HG03378 (cell line): ENCODE results near the gene SLC2A4.
A peak's percentile ranks its signal among the peaks of the same experiment; 100 is the strongest.

Experiments used
- ATAC-seq: cut with Tn5 transposase; IDR thresholded peaks from one replicate; pipeline ENCODE4 v1.9.1; 2021; ENCODE audit warnings: mild to moderate bottlenecking, moderate library complexity; ENCODE audit not compliant: unreplicated experiment

SLC2A4 gene

GRCh38 chr17:7296189-7296861 lies 14.8 kb downstream of the SLC2A4 start:
- ATAC-seq = no peak

DNA sequence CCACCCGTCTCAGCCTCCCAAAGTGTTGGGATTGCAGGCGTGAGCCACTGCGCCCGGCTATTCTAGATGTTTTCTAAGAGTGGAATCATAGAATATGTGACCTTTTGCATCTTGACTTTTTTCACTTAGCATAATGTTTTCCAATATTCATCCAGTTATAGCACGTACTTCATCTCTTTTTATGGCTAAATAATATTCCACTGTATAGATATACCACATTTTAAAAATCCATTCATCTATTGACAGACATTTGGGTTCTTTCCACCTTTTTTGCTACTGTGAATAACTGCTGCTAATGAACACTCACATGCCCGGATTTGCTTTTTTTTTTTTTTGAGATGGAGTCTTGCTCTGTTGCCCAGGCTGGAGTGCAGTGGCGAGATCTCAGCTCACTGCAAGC lies 22.7 kb downstream of the SLC2A4 start:
- no peak for ATAC-seq

GRCh38 chr17:7306911-7307685 lies 25.6 kb downstream of the SLC2A4 start, which contains the start of gene EIF5A:
EIF5A (plus strand) TSS chr17:7307628; CDS start chr17:7309636, 2,008 bp downstream.
- ATAC-seq = peak; percentile 67

DNA sequence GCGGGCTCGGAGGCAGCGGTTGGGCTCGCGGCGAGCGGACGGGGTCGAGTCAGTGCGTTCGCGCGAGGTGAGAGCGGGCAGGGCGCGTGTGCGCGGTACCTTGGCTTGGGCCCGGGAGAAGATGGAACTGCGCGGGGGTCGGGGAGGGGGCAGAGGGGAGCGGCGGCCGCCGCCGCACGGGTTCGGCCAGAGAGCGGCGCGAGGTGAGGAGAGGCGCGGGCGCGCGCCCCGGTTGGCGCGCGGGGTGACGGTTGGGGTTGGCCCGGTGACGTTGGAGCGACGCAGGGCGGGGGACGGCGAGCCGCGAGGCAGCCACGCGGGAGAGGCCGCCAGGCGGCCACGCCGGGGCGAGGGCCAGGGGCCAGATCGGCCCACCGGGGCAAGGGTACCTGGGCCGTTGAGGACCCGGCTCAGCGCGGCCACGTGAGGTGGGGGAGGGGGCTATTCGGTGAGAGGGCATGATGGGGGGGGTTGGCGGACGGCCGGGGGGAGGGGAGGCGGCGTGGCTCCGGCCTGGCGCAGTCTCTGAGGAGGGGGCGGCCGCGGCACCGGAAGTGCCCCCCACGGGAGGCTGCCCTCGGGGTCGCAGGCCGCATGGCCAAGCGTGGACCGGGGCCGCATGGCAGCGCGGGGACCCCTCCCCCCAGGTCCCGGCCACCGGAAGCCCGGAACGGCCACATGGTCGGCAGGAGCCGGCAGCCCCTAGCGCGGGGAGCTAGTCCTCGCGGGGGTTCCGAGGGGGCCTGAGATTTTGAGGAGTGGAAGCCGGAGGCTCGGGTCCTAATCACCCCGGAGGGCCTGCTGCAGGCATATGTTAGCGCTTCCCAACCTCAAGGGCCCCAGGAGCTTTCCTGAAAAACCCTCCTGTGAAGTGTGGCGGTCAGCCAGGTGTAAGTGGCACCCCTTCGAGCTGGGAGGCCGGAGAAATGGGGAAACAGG lies 26.4 kb downstream of the SLC2A4 start:
- no peak for ATAC-seq

- ATAC-seq = no peak
Observed at GRCh38 chr17:7308625-7309433, 27.3 kb downstream of the SLC2A4 start.

GRCh38 chr17:7309628-7310027 lies 28.1 kb downstream of the SLC2A4 start:
- no peak for ATAC-seq

DNA sequence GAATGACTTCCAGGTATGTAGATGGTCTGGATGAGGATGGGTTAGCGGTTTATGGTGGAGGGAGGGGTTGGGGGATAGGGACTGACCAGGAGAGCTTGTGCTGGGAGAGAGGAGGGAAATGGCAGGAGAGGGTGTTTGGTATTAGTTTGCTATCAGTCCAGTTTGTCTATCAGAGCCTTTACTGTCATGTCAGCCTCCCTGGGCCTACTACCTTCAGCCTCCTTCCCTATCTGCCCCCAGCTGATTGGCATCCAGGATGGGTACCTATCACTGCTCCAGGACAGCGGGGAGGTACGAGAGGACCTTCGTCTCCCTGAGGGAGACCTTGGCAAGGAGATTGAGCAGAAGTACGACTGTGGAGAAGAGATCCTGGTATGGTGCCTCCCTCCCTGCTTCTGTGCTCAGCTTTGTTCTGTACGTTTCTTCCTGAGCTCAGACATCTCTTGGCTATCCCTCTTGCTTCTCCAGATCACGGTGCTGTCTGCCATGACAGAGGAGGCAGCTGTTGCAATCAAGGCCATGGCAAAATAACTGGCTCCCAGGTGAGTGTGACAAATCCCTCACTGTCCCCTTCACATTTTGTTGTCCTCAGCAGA lies 29.7 kb downstream of the SLC2A4 start:
- ATAC-seq = no peak

GRCh38 chr17:7312432-7313087 lies 31.0 kb downstream of the SLC2A4 start:
- ATAC-seq = no peak

DNA sequence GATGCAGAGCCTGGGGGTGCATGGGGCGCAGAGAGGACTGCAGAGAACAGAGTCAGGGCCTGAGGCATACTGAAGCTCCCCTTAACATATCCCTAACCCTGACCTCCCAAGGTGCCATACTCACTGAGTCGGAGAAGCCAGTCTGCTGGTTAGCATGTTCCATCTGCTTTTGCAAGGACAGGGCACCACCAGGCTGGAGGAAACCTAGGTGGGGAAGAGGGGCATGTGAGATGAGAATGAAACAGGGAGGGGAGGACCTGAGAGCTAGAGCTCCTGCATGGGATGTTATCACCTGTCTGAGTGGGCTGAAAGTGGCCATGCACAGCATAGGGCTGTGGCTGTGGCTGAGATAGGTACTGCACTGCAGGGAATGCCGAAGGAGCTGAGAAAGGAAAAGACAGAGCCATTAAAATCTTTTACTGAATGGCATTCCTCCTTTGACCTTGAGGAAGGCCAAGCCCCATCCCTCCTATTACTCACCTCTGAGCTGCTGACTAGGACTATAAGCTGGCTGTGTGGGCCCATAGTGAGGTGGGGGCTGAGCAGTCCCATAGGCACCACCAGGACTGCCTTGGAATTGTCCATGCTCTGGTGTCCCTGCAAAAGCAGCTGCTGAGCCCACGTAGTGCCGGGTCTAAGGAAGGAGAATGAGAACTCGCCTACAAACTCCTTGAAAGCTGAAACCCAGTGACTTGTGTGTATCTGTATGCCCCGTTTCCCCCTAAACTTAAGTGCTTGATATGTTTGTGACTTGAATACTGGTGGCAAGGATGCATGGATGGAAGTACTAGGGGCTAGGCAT lies 31.8 kb downstream of the SLC2A4 start:
- ATAC-seq = no peak

- no peak for ATAC-seq
Observed at GRCh38 chr17:7313890-7314718, 32.6 kb downstream of the SLC2A4 start.

GRCh38 chr17:7314719-7315569 lies 33.4 kb downstream of the SLC2A4 start, which contains the start of gene GPS2:
GPS2 (minus strand) TSS chr17:7315360; CDS start chr17:7315052, 308 bp downstream.
- peak; percentile 37 for ATAC-seq

DNA sequence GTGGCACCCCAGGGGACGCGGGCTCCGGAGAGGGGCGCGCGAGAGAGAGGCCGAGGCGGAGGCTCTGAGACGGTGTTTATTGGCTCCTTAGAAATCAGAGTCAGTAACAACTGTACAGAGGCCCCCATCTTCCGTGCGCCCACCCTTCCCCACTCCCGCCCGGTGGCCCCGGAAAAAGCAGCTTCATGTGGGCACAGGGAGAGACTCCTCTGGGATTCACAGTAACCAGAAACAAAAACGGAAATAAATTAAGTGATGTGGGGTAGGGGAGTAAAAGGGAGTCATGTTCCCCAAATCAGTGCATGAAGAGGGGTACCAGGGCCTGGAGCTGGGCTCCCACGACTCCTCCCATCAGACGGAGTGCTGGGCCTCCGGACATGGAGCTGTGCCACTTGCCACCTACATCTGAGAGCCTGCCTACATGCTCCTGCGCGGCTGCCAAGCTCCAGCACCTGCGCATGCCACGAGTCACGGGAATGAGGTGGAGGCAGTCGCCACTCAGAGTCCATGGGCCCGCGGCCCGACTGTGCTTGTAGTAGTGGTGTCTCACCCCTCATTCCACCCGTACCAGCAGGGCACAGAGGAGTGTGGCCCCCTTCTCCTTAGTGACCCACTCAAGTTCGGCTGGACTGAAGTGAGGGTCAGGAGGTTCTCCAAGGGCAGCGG lies 34.2 kb downstream of the SLC2A4 start:
- ATAC-seq = no peak

DNA sequence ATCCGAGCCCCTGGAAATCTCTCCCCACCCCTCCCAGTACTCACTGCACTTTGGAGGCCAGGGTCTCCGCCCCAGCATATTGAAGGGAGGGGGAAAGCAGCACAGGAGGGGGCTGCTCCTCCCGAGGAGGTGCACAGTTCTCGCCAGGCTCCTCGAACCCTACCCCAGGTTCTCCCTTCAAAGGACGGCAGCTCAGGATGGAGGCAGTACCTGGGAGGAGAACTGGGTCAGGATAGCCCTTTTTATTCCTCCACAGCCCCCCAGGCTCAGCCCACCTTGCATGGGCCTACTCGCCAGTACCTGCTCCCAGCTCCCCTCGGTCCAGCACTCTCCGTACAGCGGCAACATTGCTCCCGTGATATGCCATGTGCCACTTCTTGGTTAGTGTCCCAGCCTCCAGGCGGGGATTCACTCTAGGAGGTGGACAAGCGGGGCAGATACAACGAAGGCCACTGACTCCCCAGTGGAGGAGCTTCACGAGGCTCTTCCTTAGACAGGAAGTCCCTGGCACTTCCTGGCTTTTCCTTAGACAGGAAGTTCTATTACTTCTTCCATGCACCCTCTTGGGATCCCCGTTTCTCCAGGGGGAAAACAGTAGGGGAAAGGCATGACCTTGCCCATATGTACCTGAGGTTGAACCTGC lies 35.8 kb downstream of the SLC2A4 start:
- no peak for ATAC-seq

GRCh38 chr17:7318121-7318860 lies 36.8 kb downstream of the SLC2A4 start:
- no peak for ATAC-seq

DNA sequence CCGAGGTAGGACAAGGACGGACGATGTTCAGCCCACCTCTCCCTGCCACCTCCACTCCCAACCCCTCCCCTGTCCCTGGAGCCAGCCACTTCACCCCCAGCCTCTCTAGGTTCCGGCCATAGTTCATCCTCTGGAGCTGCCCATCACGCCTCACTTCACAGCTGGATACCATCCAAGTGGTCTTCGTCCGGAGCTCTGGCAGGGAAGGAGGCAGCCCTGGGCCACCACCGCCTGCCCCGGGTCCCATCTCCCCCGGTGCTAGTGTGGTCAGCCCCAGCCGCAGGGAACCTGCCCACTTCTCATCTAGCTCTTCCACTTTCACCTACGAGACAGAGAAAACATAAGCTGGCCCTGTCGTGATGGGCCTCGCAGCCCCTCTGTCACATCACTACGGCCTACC lies 39.9 kb downstream of the SLC2A4 start:
- ATAC-seq = no peak
